A549 treated with Hydrocortisone at 1 μM for 4 hours (cell line): ENCODE results near the gene MAGEA1. TPM values are rescaled to one million over a fixed set of nuclear protein-coding genes. Genes with fewer than 3 reads are reported as not detected.

ENCODE experiments used
- total RNA-seq: library from RNA; stranded (reverse); fragments of 200-300 nt; extraction: Qiagen RNA extraction; gene quantifications from 5 replicates; pipeline ENCODE4 v1.2.3, GENCODE V29; 2022

Gene MAGEA1, protein sequence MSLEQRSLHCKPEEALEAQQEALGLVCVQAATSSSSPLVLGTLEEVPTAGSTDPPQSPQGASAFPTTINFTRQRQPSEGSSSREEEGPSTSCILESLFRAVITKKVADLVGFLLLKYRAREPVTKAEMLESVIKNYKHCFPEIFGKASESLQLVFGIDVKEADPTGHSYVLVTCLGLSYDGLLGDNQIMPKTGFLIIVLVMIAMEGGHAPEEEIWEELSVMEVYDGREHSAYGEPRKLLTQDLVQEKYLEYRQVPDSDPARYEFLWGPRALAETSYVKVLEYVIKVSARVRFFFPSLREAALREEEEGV
- 0.05 to 0.09 TPM (median 0.06 TPM) in 4 of 5 replicates, not detected in the other for total RNA-seq

GRCh38 chrX:153179131-153179530, at the start of gene MAGEA1:
Gene MAGEA1 (plus strand): TSS chrX:153179284. CDS start chrX:153182390, 3,106 bp downstream.

Other genes with a start within 250 kb of the MAGEA1 start
- not detected in 5 replicates for gene PNMA5, start 185.2 kb upstream of the MAGEA1 start, total RNA-seq
- 0.18 to 0.25 TPM (median 0.21 TPM) in 5 replicates for gene PNMA3, start 122.8 kb upstream of the MAGEA1 start, total RNA-seq
- 3.9 to 5.1 TPM (median 4.4 TPM) in 5 replicates for gene PNMA6A, start 106.8 kb upstream of the MAGEA1 start, total RNA-seq
- 0.02 TPM in 1 of 5 replicates, not detected in the others for gene PNMA6F, start 142.5 kb downstream of the MAGEA1 start, total RNA-seq
- gene ZNF275, start 154.9 kb downstream of the MAGEA1 start, total RNA-seq, result 4.6 to 6.6 TPM (median 5.8 TPM) in 5 replicates
- gene PNMA6E, start 222.1 kb downstream of the MAGEA1 start, total RNA-seq, result 0.03 TPM in 1 of 5 replicates, not detected in the others
- gene ZFP92, start 232.2 kb downstream of the MAGEA1 start, total RNA-seq, result 0.52 to 0.62 TPM (median 0.56 TPM) in 5 replicates